ENCODE measurements around the gene PLS1. TPM values are rescaled to one million over a fixed set of nuclear protein-coding genes. Genes with fewer than 3 reads are reported as not detected.

The PLS1 gene
- total and polyA plus RNA-seq, 2 of the 8 experiments (the other 6 are each of a cell fraction or from before 2014, with no cell fraction given): 18.7 to 44.7 TPM

DNA sequence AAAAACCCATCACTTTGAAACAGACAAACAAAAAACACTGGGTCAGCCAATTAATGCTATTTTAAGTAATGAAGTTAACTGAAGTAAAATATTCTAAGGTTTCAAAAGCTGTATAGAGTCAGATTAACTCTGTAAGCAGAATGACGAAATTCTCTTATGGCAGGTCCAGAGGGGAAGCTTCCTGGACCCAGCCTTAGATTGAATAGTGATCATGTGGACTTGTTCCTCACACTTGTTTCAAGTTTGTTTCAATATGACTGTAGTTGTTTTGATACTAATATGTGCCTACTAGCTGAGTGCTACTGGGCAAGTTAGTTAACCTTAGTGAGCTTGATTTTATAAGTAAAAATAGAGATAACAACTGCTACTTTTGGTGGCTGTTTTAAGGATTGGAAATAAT lies 32.6 kb downstream of the PLS1 start:
- Histone ChIP-seq H3K4me2 (ENCODE audit: insufficient read depth in 1 of 2, low read depth in 2 of 2, low read length in 2 of 2) (no peak overlapping the region), H3K4me3 (ENCODE audit: extremely low read depth in 1 of 4, insufficient read depth in 2 of 4, low read depth in 3 of 4, low read length in 4 of 4) (no peak overlapping the region), H3K56ac (replicated peaks; ENCODE audit: insufficient read length, low read depth, low read length) (no peak overlapping the region), H2AFZ (ENCODE audit: low read length) (no peak overlapping the region), H3K79me2 (ENCODE audit: control insufficient read depth in 1 of 2, insufficient read depth in 2 of 2, low read length in 2 of 2) (no peaks in the 10 kb centered on the region), H4K8ac (ENCODE audit: extremely low read depth, insufficient read depth, low read length) (no peak overlapping the region), H3K23me2 (ENCODE audit: low read depth, low read length) (no peaks in the 10 kb centered on the region), H3K79me1 (ENCODE audit: low read depth, low read length) (no peaks in the 10 kb centered on the region), H3K18ac (ENCODE audit: extremely low read depth, low read length) (no peak overlapping the region), H3K9ac (replicated peaks in 1 of 4; ENCODE audit: extremely low read depth in 1 of 4, low read depth in 3 of 4, low read length in 3 of 4) (no peak overlapping the region), H2BK5ac (ENCODE audit: low read depth, low read length) (no peak overlapping the region), H3K4me1 (replicated peaks in 1 of 4; ENCODE audit: control insufficient read depth in 3 of 4, insufficient read depth in 4 of 4, low read length in 3 of 4) (no peaks in the 10 kb centered on the region), H4K20me1 (replicated peaks in 1 of 2; ENCODE audit: control insufficient read depth in 1 of 2, insufficient read depth in 2 of 2, low read length in 2 of 2) (no peaks in the 10 kb centered on the region), H4K5ac (ENCODE audit: insufficient read length, low read depth, low read length) (no peak overlapping the region), H2BK15ac (ENCODE audit: low read length) (no peak overlapping the region), H2BK12ac (ENCODE audit: low read depth, low read length) (no peak overlapping the region), H3K23ac (ENCODE audit: insufficient read length) (no peak overlapping the region), H3K27me3 (replicated peaks in 1 of 4; ENCODE audit: control insufficient read depth in 3 of 4, extremely low read depth in 1 of 4, insufficient read depth in 3 of 4, low read length in 3 of 4) (no peaks in the 10 kb centered on the region), H3K27ac (ENCODE audit: low read depth, low read length) (no peak overlapping the region), H4K91ac (replicated peaks; ENCODE audit: insufficient read length, low read length) (no peak overlapping the region), H2BK20ac (ENCODE audit: low read length) (no peak overlapping the region), H3K9me3 (ENCODE audit: insufficient read depth in 2 of 2, low read depth in 1 of 2, low read length in 1 of 2) (no peaks in the 10 kb centered on the region), H3K36me3 (ENCODE audit: control insufficient read depth in 2 of 4, insufficient read depth in 4 of 4, low read length in 3 of 4) (no peaks in the 10 kb centered on the region), H2AK5ac (ENCODE audit: low read depth, low read length) (no peak overlapping the region), H3K4ac (replicated peaks; ENCODE audit: insufficient read length, low read depth, low read length) (no peak overlapping the region), H2BK120ac (replicated peaks; ENCODE audit: low read depth, low read length) (no peak overlapping the region), H3K14ac (ENCODE audit: insufficient read length) (no peak overlapping the region)
- FAIRE-seq (no peak), DNase-seq (ENCODE audit: low read depth in 1 of 2, low spot score in 2 of 2) (no peak)
- WGBS, 2 experiments (ENCODE audit: extremely low coverage in 1 of 2, insufficient coverage in 1 of 2, insufficient read length in 1 of 2, insufficient replicate concordance in 2 of 2, low coverage in 1 of 2, low lambda C conversion rate in 2 of 2, missing lambda C conversion rate in 1 of 2): 86% methylated on average over 1 of the region's 1 CpG; no CpG with 5 or more reads in 1 of the 2 experiments
- ChIA-PET CTCF (ENCODE audit: partially characterized antibody) (interaction anchor here (0.6 to 2.7 kb wide), 5 partner anchors 13 to 200 kb away, joined by 4 to 8 read pairs (median 4); no protein-coding TSS in a partner anchor), POLR2A (ENCODE audit: partially characterized antibody) (no interaction called here)
- no peak for TF ChIP-seq RNF2 (IDR thresholded peaks at IDR 0.05; ENCODE audit: borderline replicate concordance, low read depth, low read length, missing control alignments, poor library complexity, severe bottlenecking)
- TF ChIP-seq, protein P1, sequence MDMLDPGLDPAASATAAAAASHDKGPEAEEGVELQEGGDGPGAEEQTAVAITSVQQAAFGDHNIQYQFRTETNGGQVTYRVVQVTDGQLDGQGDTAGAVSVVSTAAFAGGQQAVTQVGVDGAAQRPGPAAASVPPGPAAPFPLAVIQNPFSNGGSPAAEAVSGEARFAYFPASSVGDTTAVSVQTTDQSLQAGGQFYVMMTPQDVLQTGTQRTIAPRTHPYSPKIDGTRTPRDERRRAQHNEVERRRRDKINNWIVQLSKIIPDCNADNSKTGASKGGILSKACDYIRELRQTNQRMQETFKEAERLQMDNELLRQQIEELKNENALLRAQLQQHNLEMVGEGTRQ (IDR thresholded peaks at IDR 0.05; ENCODE audit: low read length): no peak
- TF ChIP-seq TEAD4 (IDR thresholded peaks at IDR 0.05; ENCODE audit: low read depth, low read length): no peak
- TF ChIP-seq CEBPB (IDR thresholded peaks at IDR 0.05; ENCODE audit: low read depth, low read length): no peak
- TF ChIP-seq KDM5A (IDR thresholded peaks at IDR 0.05; ENCODE audit: low read length): no peak
- no peak for TF ChIP-seq SIRT6 (IDR thresholded peaks at IDR 0.05; ENCODE audit: low read length)
- TF ChIP-seq SP1 (IDR thresholded peaks at IDR 0.05; ENCODE audit: low read depth, low read length): no peak
- TF ChIP-seq SUZ12 (IDR thresholded peaks at IDR 0.05; ENCODE audit: low read length): no peak
- TF ChIP-seq, protein P2, sequence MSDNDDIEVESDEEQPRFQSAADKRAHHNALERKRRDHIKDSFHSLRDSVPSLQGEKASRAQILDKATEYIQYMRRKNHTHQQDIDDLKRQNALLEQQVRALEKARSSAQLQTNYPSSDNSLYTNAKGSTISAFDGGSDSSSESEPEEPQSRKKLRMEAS (IDR thresholded peaks at IDR 0.05): no peak
- TF ChIP-seq TAF7 (optimal IDR thresholded peaks at IDR 0.05; ENCODE audit: borderline replicate concordance, low read depth, low read length): no peak
- no peak for TF ChIP-seq JUND (IDR thresholded peaks at IDR 0.05; ENCODE audit: low read length)
